ENCODE measurements around the gene BCL2A1.
"Not testable (repeated sequence)": the region's sequence is repeated elsewhere in the genome, so short reads cannot be mapped to it uniquely, and the experiment has no call there.

Gene BCL2A1

DNA sequence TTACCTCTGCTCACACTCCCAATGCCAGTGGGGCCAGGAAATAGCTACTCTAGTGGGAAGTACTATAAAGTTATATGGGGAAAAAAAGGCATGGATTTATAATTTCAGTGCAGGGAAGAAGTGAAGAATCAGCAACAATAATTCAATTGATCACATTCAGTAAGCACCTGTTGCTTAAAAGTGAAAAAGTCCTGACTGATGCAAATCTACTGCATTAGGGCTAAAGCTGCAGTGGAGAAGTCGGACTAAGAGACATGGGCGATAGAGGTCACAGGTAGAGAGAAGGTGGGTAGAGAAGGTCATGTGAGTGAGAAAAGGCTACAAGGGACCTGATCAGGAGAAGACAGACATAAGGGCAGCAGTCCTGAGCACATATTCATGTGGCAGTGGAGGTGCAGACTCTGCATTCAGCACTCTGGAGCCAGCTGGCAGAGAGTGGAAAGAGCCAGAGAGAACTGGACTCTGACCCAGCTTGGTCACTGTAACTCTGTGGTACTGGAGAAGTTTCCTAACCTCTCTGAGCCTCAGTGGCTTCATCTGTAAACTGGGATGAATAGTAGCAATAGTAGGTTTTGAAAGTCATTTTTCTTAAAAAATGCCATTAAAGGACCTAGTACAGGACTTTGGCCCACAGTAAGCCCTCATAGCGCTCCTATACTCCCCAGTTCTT is 17.6 kb upstream of the BCL2A1 start:
- DNase-seq: no peak

DNA sequence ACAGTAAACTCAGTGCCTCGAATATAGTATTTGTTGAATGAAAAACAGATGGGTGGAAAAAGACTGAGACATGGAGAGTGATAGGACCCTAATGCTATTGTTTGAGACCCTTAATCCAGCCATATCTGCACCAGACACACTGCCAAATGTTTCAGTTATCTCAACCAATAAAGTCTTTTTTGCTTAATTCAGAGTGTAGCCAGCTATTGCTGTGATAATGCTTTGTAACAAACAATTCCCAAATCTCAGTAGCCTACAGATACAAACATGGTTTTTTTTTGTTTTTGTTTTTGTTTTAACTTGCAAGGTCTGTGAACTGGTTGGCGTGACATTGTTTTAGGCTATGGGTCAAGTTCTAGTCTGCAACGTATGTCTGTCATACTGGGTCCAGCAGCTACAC is 17.0 kb upstream of the BCL2A1 start:
- DNase-seq: no peak

DNA sequence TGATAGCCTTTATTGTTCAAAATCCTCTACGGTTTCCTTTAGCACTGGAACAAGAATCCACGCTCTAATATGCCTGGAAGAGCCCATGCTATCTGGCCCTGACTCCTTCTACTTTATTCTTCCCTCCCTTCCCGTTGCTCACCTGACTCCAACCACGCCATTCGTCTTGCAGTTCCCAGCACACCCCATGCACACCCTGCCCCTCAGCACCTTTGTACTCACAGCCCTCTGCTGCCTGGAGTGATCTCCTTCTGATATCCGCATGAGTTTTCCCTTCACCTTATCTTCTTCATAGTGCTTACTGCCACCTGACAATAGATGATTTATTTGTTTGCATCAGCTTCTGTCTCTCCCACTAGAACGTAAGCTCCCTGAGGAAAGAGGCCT is 16.6 kb upstream of the BCL2A1 start:
- DNase-seq: no peak

DNA sequence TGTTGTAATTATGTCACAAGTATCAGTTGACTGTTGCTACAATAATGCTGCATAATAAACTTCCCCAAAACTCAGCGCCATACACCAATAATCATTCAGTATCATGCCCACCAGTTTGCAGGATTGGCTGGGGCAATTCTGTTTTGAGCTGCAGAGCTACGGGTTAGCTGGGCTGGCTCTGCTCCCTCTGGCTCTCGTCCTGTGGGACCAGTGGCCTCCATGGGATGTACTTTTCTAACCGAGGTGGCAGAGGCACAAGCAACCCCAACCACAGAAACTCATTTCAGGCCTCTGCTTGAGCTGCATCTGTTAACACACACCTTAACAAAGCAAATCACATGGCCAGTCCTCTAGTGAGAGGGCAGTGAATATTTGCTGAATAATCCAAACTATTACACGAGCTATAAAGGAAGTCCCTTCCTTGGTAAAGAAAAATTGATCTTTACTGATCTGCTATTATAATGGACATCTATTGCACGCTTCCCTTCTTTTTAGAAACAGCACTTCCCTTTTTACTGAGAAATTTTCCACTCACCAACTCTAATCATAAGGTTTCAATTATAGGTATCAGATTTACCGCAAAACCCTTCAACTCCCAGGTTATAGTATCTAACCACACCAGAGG is 10.9 kb upstream of the BCL2A1 start:
- DNase-seq: no peak

DNA sequence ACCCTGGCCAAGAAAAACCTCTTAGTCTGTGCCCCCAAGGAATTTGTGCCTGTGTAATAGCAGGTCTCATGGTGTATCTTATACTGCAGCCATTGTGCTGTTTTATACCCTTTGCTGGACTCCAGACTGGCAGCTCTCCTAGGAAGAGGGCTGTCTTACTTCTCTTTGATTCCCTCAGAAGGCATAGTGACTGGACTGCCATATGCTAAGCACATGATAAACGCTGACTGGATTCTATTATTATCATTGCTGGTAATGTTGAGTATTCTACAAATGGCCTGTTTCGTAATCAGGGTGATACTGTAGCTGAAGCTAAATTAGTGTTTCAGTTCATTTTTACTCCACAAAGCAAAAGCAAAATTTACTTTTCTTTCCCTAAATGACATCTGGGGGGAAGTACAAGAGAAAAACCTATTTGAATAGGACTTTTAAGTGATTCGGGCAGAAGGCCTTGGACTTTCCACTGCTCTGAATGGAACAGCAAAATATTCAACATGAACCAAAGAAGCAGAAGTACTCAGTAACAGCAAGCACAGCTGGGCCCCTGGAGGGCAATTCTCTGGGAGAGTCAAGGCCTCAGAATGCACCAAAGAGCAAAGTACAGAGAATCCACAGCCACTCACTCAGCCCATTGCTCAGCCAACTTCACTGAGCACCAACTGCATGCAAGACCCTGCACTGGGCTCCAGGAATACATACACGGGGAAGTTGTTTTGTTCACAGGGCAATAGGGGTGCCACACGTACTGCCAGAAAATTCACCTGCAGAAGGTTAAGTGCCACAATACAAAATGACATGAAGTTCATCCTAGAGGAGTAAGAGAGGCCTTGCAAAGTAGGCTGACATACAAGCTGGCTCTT is 7.9 kb upstream of the BCL2A1 start:
- DNase-seq: no peak

DNA sequence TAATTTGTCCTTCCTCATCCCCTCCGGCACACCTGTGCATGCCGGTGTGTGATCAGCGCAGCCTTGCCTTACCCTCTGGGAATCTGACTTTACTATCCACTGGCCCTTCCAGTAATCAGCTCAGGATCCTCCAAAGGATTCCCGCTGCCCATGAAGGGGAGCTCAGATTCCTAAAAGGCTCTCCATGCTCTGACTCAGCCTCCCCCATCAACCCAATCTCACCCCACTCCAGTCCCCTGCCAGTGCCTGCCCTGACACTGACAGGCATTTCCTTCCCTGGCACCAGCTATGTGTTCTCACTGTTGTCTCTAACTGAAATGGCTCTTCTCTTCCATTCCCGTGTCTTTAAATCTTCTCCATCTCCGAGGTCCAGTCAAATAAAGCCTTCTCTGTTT is 7.3 kb upstream of the BCL2A1 start:
- DNase-seq: no peak

DNA sequence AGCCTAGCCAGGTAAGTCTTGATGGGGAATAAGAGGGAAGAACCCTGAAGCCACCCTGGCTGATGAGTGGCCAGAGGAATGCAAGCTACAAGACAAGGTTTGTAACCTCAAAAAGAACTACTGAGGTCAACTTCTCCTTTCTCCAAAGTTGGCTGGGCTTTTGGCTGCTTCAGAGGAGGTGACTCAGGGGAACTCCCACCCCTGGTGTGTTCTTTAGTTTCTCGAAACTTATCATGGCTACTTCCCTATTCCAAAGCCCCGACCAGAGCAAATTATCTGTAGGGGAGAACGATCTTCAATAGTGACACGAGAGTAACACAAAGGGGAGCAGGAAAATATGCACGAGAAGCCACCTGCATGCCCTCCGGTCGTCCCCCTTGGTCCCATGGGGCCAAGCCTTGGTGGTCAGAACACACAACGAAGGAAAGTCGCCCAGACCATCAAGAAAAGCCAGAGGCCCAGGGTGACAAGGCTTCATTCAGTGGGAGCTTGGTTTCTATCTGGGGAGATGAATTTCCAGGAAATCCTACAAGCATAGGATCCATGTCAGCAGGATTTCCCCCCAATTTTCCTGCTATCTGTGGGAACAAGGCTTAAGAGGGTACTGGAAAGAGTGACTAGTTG is 6.5 kb upstream of the BCL2A1 start:
- DNase-seq: no peak

DNA sequence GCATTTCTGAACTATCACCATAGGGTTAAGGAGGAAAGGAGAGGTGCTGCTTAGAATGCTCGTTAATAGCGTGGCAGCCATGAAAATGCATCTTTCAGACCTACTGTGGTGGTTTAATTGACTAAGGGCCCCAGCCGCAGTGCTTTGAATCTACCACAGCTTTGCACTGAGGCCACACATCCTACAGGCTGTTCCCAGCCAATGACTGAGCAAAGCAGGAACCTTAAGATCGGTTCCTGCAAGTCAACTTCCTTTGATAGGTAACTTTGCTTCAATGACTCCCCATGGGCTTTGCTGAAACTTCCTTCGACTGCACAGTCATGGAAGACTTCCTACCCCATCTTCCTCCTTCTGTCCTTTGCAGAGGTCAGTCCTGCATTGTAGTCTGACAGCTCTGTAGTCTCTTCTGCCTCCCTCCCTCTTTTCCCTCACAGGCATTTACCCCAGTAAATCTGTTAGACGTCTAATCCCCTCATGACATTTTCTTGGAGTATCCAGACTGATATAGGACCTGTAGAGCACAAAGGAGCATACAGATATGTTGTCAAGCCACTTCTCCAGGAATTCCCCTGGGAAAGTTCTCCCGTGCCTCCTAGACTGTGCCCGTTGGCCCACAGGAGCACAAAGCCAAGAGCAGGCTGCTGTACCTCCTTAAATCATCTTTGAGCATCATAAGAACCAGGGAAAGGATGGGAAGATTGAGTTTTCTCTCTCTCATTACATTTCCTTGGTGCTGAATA is 2.6 kb upstream of the BCL2A1 start:
- DNase-seq: no peak

DNA sequence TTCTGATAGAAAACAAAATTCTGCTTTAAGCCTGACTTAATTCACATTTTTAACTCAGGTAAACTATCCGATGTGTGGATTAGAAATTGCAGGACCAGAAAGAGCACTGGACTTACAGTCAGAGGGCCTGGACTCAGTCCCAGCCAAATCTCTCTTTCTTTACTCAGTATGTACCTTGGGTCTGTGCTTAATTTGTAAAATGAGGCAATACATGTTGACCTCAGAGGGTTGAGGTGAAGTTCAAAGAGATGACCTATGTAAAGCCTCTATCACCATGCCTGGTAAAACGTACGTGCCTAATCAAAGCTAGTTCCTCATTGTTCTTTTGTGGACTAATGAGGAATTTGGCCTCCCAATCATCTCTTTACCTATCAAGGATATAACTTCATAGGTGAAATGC is 1.9 kb upstream of the BCL2A1 start:
- DNase-seq: no peak

DNA sequence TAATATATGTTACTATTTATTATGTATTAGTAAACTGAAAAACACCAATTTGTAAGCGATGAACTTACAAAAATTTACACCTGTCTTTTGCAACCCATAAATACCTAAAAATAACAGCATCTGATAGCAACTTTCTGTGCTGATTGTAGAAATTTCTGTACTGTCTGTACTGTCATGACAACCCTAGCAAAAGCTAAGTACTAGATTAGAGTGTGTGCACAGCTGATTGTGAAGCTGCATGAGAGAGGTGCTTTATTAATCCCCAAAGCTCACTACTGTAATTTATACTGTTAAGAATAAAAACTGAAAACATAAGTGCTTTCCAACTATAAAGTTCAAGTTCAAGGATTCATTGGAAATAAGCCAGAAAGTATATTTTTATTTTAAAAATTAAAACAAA is 815 bp downstream of the BCL2A1 start:
- DNase-seq: no peak

DNA sequence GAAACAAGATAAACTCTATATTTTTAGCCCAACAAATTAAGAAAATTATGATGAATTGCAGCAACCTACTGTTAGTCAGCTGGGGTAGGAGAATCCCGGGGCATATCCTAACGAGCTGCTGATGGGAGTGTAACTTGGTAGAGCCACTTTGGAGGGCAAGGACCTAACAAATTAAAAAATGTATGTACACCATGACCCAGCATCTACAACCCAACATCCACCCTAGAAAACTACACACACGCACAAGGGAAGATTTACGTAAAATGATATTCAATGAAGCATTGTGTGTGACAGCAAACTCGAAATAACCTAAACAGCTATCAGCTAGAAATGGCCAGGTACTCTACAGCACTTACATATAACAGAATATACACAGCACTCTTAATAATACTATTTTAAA is 1.9 kb downstream of the BCL2A1 start:
- no peak for DNase-seq

DNA sequence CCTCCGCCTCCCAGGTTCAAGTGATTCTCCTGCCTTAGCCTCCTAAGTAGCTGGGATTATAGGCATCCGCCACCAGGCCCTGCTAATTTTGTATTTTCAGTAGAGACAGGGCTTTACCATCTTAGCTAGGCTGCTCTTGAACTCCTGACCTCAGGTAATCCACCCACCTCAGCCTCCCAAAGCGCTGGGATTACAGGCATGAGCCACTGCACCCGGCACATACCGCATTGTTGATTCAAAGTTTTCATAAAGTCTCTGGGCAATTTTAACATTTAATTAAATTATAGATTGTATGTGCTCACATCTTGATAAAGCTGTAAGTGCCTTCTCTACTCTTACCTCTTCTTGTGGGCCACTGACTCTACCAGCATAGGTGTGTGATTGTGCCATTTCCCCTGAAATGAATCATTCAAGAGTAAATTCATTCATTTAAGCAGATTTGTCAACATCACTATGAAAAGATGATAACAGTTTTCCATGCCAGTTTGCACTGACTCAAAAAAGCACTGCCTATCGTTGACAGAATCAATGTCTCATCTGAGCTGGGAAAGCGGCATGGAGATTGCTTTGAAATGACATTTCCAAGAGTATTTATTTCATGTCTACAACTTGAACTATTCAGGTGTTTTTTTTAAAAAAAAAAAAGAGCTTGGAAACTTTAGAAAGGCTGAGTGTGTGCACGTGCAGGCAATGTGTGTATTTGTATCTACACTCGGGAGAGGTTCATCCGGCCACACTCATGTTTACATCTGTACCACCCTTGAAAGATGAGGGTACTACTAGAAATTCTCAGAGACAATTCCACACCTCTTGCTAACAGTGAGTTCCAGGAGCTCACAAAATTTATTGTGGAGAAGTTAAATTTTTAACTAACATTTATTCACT is 3.5 kb downstream of the BCL2A1 start:
- no peak for DNase-seq

DNA sequence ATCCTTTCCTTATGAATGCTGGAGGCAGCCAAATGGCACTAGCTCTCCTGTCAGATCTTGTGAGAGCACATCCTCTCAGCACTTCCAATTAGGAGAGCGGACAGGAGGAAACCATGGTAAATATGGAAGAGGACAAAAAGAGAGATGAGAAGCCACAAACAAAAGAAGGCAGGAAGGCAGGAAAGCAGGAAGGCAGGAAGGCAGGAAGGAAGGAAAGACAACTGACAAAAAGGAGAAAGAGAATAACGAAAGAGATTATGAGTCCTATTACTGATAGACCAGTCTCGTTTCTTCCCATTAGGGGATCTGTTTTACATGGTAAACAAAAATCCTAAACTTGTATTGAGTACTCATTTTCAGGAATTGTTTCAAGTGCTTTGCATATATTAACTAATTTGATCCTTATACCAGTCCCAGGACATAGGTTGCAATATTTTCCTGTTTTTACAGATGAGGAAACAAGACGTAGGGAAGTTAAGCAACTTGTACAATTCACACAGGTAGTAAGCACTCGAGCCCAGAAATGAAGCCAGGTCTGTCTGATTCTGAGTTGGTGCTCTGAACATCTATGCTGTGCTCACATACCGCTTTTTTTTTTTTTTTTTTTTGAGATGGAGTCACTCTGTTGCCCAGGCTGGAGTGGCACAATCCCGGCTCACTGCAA is 4.2 kb downstream of the BCL2A1 start:
- DNase-seq: no peak

DNA sequence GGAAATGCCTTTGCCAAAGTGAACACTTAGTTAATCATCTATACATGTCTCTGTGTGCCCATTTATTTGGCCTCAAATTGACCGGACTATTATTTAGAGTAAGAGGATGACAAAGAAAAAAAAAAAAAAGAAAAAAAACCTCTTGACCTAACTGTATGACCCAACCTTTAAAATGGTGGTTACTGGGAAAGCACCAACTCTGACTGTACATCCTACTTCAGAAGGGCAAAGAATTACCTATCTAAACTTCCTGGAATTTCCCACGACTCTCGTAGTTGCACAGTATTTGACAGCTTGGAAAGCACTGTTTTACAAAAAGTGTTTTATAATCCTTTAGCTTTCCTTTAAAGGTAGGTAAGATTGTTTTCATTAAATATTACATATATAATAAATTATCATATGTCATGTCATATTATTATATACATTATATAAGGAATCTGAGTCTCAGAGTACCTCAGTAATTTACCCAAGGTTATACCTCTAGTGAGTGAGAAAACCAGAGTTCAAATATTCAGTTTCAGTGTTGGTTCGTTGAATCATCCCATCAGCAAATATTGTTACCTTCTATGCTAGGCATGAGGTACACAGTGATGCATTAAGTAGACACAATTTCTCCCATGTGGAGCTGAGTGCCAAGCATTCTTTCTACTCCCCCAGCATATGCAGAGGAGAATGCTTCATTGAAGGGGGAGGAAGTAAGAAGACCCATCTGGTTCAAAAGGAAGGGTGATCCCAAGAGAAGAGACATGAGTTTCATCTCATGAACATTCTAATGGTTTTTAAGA is 5.0 kb downstream of the BCL2A1 start:
- no peak for DNase-seq

DNA sequence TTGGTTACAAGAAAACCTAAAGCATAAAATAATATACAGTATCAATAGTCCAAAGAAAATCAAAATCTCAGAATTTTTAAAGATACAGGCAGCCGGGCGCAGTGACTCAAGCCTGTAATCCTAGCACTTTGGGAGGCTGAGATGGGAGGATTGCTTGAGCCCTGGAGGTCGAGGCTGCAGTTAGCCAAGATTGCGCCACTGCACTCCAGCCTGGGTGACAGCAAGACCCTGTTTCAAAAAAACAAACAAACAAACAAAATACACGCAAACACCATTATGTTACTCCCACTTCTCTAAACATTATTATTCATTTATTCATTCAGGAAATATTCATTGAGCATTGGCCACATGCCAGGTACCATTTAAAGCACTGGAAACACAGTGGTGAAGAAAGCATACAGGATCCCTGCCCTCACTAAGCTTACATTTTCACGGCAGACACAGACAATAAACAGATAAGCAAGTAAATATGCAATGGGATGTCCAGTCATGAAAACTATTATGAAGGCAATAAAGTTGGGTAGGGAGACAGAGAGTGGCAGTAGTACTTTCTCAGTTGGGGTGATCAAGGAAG is 6.7 kb downstream of the BCL2A1 start:
- no peak for DNase-seq

DNA sequence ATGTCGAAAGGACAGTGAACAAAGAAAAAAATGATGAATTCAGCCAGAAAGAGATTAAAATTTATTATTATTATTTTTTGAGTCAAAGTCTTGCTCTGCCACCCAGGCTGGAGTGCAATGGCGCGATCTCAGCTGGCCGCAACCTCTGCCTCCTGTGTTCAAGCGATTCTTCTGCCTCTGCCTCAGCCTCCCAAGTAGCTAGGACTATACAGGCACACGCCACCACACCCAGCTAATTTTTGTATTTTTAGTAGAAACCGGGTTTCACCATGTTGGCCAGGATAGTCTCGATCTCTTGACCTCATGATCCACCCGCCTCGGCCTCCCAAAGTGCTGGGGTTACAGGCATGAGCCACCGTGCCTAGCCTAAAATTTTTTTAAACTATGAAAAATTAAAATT is 8.1 kb downstream of the BCL2A1 start:
- DNase-seq: not testable (repeated sequence)

DNA sequence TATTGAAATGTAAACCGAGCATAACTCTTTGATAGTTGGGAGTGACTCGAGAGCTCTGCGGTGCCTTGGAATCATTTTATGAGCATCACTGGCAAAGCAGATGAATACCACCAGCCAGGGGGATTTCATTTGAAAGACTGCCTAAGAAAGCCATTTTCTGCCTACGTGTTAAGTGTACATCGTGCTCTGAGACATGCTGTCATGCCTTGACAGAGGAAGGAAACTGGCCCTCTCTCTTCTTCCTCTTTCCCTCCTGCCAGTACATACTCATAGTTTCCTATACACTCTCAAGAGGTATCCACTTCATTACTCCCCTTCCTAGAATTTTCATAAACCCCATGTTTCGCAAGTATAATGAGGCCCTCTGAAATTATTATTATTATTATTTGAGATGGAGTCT is 8.8 kb downstream of the BCL2A1 start:
- DNase-seq: no peak

DNA sequence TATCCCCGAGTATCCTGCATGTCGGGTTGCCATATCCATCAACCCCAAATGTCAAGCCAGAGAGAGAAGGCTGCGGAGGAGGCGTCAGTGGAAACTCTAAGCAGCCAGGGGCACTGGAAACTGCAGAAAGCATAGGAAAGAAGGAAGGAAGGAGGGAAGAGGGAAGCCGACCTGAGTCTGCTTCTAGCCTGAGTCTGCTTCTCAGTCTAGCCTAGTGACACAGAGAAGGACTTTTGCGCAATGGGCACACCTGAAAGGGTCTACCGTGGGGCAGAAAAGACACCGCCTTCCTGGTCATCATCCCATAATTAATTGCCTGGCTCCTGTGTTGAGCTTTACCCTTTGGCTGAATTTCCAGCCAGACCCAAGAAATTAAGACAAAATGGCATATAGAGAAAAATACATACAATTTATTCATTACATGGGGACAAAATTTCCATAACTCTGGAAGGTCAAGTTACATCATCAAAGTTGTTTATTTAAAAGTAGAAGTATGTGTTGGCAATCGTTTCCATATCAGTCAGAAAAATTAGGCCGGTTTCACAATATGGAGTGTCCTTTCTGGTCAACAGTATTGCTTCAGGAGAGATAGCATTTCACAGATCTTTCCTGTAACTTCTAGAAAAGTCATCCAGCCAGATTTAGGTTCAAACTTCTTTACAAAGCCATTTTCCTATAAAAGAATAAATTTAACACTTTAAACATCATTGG is 10.3 kb downstream of the BCL2A1 start:
- DNase-seq: no peak

DNA sequence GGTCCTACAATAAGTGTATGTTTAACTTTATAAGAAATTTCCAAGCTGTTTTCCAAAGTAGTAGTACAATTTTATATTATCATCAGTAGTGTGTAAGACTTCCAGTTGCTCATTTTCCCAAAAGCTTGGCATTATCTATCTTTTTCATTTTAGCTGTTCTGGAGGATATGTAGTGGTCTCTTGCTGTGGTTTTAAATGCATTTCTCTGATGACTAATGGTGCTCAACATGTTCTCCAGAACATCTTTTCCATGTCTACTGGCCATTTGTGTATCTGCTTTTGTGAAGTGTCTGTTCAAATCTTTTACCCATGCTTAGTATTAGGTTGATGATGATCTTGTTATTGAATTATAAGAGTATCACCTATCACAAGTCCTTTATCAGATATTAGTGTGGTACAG is 13.3 kb downstream of the BCL2A1 start:
- no peak for DNase-seq

Data from NCI-H526 treated with DMSO at 0.1 percent for 48 hours (cell line).